Ishikawa (cell line): ENCODE data around the gene EPB41.

ENCODE experiments used
- EP300 ChIP-seq: IDR thresholded peaks from 2 replicates; pipeline ENCODE4 v1.6.1; 2012; ENCODE audit warnings: borderline replicate concordance
- TEAD4 ChIP-seq: IDR thresholded peaks from 2 replicates; pipeline ENCODE4 v1.6.1; 2012
- YY1 ChIP-seq: IDR thresholded peaks from 2 replicates; pipeline ENCODE4 v1.6.1; 2012; ENCODE audit warnings: low read depth
- TF ChIP-seq, protein P1 (sequence below): IDR thresholded peaks from 2 replicates; pipeline ENCODE4 v1.6.1; 2012

DNA sequence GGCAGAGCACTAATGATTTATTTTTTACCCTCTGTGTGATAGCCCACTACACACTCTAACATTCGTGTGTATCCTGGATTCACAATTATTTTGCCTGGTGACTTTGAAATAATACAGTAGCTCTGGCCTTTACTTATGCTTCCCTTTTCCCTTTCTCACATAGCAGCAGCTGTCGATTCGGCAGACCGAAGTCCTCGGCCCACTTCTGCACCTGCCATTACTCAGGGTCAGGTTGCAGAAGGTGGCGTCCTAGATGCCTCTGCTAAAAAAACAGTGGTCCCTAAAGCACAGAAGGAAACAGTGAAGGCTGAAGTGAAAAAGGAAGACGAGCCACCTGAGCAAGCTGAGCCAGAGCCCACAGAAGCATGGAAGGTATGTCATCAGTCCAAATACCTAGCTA lies 138.6 kb downstream of the EPB41 start:
- TF ChIP-seq TEAD4, result no peak
- TF ChIP-seq EP300, result no peak
- TF ChIP-seq, protein P1, sequence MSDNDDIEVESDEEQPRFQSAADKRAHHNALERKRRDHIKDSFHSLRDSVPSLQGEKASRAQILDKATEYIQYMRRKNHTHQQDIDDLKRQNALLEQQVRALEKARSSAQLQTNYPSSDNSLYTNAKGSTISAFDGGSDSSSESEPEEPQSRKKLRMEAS, result no peak
- TF ChIP-seq YY1, result no peak
